Nephron progenitor cell (in vitro differentiated cells): ENCODE data around the gene EPC2.
A peak's percentile ranks its signal among the peaks of the same experiment; 100 is the strongest.
"Not testable (repeated sequence)": the region's sequence is repeated elsewhere in the genome, so short reads cannot be mapped to it uniquely, and the experiment has no call there.

Source experiments
- DNase-seq: peaks from one replicate; pipeline ENCODE4 v3.0.0; 2021
- H3K27ac Mint-ChIP-seq: 2 replicates; pipeline ENCODE4 v1.8.0; 2021; ENCODE audit warnings: mild to moderate bottlenecking, moderate library complexity, mixed read lengths
- H3K27me3 Mint-ChIP-seq: 2 replicates; pipeline ENCODE4 v1.8.0; 2021; ENCODE audit warnings: mild to moderate bottlenecking, low read depth, mixed read lengths; ENCODE audit not compliant: poor library complexity
- H3K36me3 Mint-ChIP-seq: 2 replicates; pipeline ENCODE4 v1.8.0; 2021; ENCODE audit warnings: low read depth, mixed read lengths
- H3K4me1 Mint-ChIP-seq: 2 replicates; pipeline ENCODE4 v1.8.0; 2021; ENCODE audit warnings: mixed read lengths
- H3K4me3 Mint-ChIP-seq: 2 replicates; pipeline ENCODE4 v1.8.0; 2021; ENCODE audit warnings: mild to moderate bottlenecking, moderate library complexity, mixed read lengths
- H3K9me3 Mint-ChIP-seq: 2 replicates; pipeline ENCODE4 v1.8.0; 2021; ENCODE audit warnings: mild to moderate bottlenecking, moderate library complexity, mixed read lengths
- TF ChIP-seq, protein P1 (sequence below): fragments of 200-600 bp; sonication (generic); IDR thresholded peaks from 2 replicates; pipeline ENCODE4 v1.5.0; 2021; ENCODE audit warnings: antibody characterized with exemption

Gene EPC2

DNA sequence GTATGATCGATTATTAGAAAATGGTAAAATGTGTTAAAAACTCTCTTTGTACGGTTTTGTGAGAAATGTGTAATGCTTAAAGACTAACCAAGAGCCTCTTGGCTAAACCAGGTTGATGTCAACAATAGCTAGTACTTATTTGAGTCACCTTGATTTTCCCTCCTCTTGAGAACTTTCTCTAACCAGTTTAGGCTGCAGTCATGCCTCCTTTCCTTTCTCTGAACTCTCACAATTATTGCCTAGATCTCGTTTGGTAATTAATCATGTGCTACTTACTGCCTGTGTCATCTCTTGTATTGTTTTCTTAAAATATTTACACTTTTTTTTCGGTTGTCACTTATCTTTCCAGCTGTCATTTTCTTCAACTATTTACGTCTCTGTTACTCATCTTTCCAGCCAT lies 1.1 kb upstream of the EPC2 start:
- no peak for DNase-seq
- TF ChIP-seq, protein P1, sequence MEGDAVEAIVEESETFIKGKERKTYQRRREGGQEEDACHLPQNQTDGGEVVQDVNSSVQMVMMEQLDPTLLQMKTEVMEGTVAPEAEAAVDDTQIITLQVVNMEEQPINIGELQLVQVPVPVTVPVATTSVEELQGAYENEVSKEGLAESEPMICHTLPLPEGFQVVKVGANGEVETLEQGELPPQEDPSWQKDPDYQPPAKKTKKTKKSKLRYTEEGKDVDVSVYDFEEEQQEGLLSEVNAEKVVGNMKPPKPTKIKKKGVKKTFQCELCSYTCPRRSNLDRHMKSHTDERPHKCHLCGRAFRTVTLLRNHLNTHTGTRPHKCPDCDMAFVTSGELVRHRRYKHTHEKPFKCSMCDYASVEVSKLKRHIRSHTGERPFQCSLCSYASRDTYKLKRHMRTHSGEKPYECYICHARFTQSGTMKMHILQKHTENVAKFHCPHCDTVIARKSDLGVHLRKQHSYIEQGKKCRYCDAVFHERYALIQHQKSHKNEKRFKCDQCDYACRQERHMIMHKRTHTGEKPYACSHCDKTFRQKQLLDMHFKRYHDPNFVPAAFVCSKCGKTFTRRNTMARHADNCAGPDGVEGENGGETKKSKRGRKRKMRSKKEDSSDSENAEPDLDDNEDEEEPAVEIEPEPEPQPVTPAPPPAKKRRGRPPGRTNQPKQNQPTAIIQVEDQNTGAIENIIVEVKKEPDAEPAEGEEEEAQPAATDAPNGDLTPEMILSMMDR: no peak

DNA sequence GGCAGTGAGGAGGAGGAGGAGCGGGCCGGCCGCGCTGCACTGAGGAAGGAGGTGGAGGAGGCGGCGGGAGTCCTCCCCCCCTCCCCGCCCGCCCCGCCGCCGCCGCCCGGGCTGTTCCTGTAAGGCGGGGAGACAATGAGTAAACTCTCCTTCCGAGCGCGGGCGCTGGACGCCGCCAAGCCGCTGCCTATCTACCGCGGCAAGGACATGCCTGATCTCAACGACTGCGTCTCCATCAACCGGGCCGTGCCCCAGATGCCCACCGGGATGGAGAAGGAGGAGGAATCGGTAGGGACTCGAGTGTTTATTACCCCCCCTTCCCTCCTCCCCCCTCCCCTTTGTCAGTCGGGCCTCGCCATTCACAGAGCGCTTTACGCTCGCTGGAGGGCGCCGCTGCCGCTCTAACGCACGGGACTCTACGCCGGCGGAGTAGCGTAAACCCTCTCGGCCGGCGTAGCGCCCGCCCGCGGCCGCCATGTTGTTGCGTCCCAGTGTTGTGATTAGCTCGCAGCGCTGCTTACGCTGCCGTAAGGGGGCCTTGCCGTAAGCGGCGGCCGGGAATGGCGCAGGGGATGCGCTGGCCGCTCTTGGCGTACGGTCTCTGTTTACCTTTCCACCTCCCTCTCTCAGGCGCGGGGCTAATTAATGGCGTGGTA lies 460 bp downstream of the EPC2 start:
- H3K27ac Mint-ChIP-seq: peak overlapping the region; percentile 100
- H3K9me3 Mint-ChIP-seq: no peaks in the 10 kb centered on the region
- H3K4me3 Mint-ChIP-seq: peak overlapping the region; percentile 95
- TF ChIP-seq, protein P1: no peak
- peak; percentile 94 for DNase-seq
- peaks cover 26% of the 10 kb centered on the region for H3K27me3 Mint-ChIP-seq
- H3K36me3 Mint-ChIP-seq: peaks cover 18% of the 10 kb centered on the region
- peaks cover 24% of the 10 kb centered on the region for H3K4me1 Mint-ChIP-seq

More for the DNA sequence above, 1.1 kb upstream of the EPC2 start:
- Mint-ChIP-seq H3K4me3 (peak overlapping the region; percentile 92), H3K27me3 (peaks cover 29% of the 10 kb centered on the region), H3K27ac (no peak overlapping the region), H3K9me3 (no peaks in the 10 kb centered on the region), H3K4me1 (peaks cover 19% of the 10 kb centered on the region), H3K36me3 (peaks cover 12% of the 10 kb centered on the region)

DNA sequence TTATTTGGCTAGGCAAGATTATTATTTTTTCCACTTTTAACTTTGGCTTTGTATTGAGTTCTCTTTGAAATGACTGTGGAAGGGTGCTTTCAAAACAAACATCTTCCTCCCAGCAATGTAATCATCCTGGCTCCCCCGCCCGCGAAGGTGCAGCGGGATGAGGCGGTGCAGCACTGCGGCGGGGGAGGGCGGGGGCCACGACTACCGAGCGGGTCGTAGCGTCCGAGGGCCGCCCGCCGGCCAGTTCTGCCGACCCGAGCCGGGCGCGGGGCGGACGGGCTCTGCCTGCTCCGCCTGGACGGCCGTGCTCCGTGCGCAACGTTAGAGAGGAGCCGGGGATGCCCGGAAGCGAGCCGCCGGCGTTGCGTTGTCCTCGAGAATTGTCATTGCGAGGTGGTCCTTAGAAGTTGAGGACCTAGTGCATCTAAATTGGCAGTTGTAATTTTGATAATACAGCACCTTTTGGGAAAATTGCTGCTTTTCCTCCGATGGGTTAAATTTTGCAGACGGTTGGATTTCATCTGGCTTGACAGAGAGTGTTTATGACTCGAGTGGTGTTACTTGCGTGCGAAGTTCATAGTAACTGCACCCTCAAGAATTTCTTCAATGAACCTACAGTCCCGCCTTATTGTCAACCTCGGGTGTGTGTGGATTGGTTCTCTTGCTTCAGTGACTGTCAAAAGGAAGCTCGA lies 1.1 kb downstream of the EPC2 start:
- Mint-ChIP-seq H3K4me1 (peaks cover 27% of the 10 kb centered on the region), H3K9me3 (no peaks in the 10 kb centered on the region), H3K36me3 (peaks cover 18% of the 10 kb centered on the region), H3K4me3 (peak overlapping the region; percentile 95), H3K27ac (peak overlapping the region; percentile 100), H3K27me3 (peaks cover 26% of the 10 kb centered on the region)
- DNase-seq: peak; percentile 71
- TF ChIP-seq, protein P1: no peak

DNA sequence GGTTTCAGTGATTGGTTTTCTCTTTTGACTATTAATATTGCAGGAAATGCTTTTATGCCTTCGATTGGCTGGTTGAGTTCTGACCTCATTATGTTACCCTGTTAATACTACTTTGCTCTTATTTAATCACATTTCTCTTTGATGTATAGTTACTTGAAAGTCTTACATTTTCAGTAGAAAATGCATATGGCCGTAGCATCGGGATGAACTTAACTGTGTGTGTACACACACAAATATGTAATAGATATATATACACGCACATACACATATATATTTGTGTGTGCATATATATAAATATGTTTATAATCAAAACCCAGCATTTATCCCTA lies 1.6 kb downstream of the EPC2 start:
- peaks cover 21% of the 10 kb centered on the region for H3K27me3 Mint-ChIP-seq
- peak overlapping the region; percentile 95 for H3K4me3 Mint-ChIP-seq
- peak overlapping the region; percentile 89 for H3K27ac Mint-ChIP-seq
- H3K9me3 Mint-ChIP-seq: no peaks in the 10 kb centered on the region
- DNase-seq: no peak
- TF ChIP-seq, protein P1: no peak
- peaks cover 32% of the 10 kb centered on the region for H3K4me1 Mint-ChIP-seq
- H3K36me3 Mint-ChIP-seq: peaks cover 18% of the 10 kb centered on the region

DNA sequence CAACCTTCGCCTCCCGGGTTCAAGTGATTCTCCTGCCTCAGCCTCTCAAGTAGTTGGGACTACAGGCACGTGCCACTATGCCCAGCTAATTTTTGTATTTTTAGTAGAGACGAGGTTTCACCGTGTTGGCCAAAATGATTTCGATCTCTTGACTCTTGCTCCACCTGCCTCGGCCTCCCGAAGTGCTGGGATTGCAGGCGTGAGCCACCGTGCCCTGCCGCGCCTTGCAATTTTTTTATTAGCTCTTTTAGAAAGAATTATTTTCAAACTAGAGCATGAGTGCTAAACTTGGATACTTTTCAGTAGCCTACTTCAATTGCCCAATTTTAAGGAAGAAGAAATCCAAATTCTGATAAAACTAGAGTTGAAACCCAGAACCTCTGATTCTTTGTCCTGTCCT lies 3.2 kb downstream of the EPC2 start:
- not testable (repeated sequence) for H3K4me3 Mint-ChIP-seq, H3K27ac Mint-ChIP-seq, DNase-seq, H3K9me3 Mint-ChIP-seq
- H3K36me3 Mint-ChIP-seq: peaks cover 18% of the 10 kb centered on the region
- H3K27me3 Mint-ChIP-seq: peaks cover 14% of the 10 kb centered on the region
- peaks cover 47% of the 10 kb centered on the region for H3K4me1 Mint-ChIP-seq

DNA sequence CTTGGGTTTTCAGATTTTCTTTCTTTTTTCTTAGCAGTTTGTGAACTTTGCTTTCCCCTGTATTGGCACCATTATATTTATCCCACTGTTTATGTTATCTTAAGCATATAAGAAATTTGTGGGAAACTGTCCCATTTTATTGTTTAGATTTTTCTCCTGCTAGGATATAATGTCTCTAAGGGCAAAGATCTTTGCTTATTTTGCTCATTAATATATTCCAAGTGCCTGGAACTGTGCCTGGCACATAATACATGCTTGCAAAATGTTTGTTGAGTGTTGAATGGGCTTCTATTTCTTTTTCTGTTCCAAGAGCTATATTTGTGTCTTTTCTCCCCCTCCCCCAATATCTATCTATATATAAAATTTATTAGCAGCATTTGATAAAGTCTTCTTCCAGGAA lies 5.4 kb downstream of the EPC2 start:
- DNase-seq: no peak
- TF ChIP-seq, protein P1: no peak
- H3K9me3 Mint-ChIP-seq: no peaks in the 10 kb centered on the region
- peaks cover 18% of the 10 kb centered on the region for H3K36me3 Mint-ChIP-seq
- H3K4me1 Mint-ChIP-seq: peaks cover 43% of the 10 kb centered on the region
- no peak overlapping the region for H3K27ac Mint-ChIP-seq
- H3K27me3 Mint-ChIP-seq: no peaks in the 10 kb centered on the region
- no peak overlapping the region for H3K4me3 Mint-ChIP-seq
